ENCODE measurements around the gene BNC2. TPM values are rescaled to one million over a fixed set of nuclear protein-coding genes. Genes with fewer than 3 reads are reported as not detected.
"Not testable (repeated sequence)": the region's sequence is repeated elsewhere in the genome, so short reads cannot be mapped to it uniquely, and the experiment has no call there.

The BNC2 gene
- polyA plus RNA-seq, 1 donor: 8.9 TPM

- Histone ChIP-seq H3K4me3 (ENCODE audit: low read length) (no peak overlapping the region), H3K27me3 (ENCODE audit: control insufficient read depth, insufficient read depth, low read length) (no peaks in the 10 kb centered on the region), H3K9me3 (ENCODE audit: control insufficient read depth, low read depth, low read length) (no peaks in the 10 kb centered on the region), H3K4me1 (ENCODE audit: control insufficient read depth, insufficient read depth, low read length) (no peaks in the 10 kb centered on the region), H3K27ac (ENCODE audit: low read length) (no peak overlapping the region), H3K36me3 (ENCODE audit: control insufficient read depth, insufficient read depth, low read length) (no peaks in the 10 kb centered on the region)
- no peak for DNase-seq
These were observed 370.6 kb downstream of the BNC2 start for GRCh38 chr9:16499892-16500291.

GRCh38 chr9:16496908-16497307 is 373.6 kb downstream of the BNC2 start:
- Histone ChIP-seq H3K4me1 (ENCODE audit: control insufficient read depth, insufficient read depth, low read length) (no peaks in the 10 kb centered on the region), H3K9me3 (ENCODE audit: control insufficient read depth, low read depth, low read length) (no peaks in the 10 kb centered on the region), H3K36me3 (ENCODE audit: control insufficient read depth, insufficient read depth, low read length) (no peaks in the 10 kb centered on the region), H3K4me3 (ENCODE audit: low read length) (no peak overlapping the region), H3K27ac (ENCODE audit: low read length) (no peak overlapping the region), H3K27me3 (ENCODE audit: control insufficient read depth, insufficient read depth, low read length) (no peaks in the 10 kb centered on the region)
- no peak for DNase-seq
- WGBS (ENCODE audit: insufficient coverage, low lambda C conversion rate): no CpG with 5 or more reads among the region's 2 CpGs

GRCh38 chr9:16487915-16488314 is 382.6 kb downstream of the BNC2 start:
- Histone ChIP-seq H3K27me3 (ENCODE audit: control insufficient read depth, insufficient read depth, low read length) (no peaks in the 10 kb centered on the region), H3K9me3 (ENCODE audit: control insufficient read depth, low read depth, low read length) (no peaks in the 10 kb centered on the region), H3K4me3 (ENCODE audit: low read length) (no peak overlapping the region), H3K27ac (ENCODE audit: low read length) (no peak overlapping the region), H3K36me3 (ENCODE audit: control insufficient read depth, insufficient read depth, low read length) (no peaks in the 10 kb centered on the region), H3K4me1 (ENCODE audit: control insufficient read depth, insufficient read depth, low read length) (no peaks in the 10 kb centered on the region)
- WGBS (ENCODE audit: insufficient coverage, low lambda C conversion rate): 91% methylated on average over 4 of the region's 7 CpGs
- DNase-seq: no peak

GRCh38 chr9:16485575-16486321 is 384.7 kb downstream of the BNC2 start:
- Histone ChIP-seq H3K27ac (ENCODE audit: low read length) (no peak overlapping the region), H3K36me3 (ENCODE audit: control insufficient read depth, insufficient read depth, low read length) (no peaks in the 10 kb centered on the region), H3K4me3 (ENCODE audit: low read length) (no peak overlapping the region), H3K4me1 (ENCODE audit: control insufficient read depth, insufficient read depth, low read length) (no peaks in the 10 kb centered on the region), H3K9me3 (ENCODE audit: control insufficient read depth, low read depth, low read length) (no peaks in the 10 kb centered on the region), H3K27me3 (ENCODE audit: control insufficient read depth, insufficient read depth, low read length) (no peaks in the 10 kb centered on the region)
- no peak for DNase-seq
- 71% methylated on average over 1 of the region's 6 CpGs for WGBS (ENCODE audit: insufficient coverage, low lambda C conversion rate)

GRCh38 chr9:16485160-16485559 is 385.3 kb downstream of the BNC2 start:
- Histone ChIP-seq H3K4me1 (ENCODE audit: control insufficient read depth, insufficient read depth, low read length) (no peaks in the 10 kb centered on the region), H3K9me3 (ENCODE audit: control insufficient read depth, low read depth, low read length) (no peaks in the 10 kb centered on the region), H3K36me3 (ENCODE audit: control insufficient read depth, insufficient read depth, low read length) (no peaks in the 10 kb centered on the region), H3K27ac (ENCODE audit: low read length) (no peak overlapping the region), H3K4me3 (ENCODE audit: low read length) (no peak overlapping the region), H3K27me3 (ENCODE audit: control insufficient read depth, insufficient read depth, low read length) (no peaks in the 10 kb centered on the region)
- DNase-seq: no peak
- 100% methylated on average over 1 of the region's 3 CpGs for WGBS (ENCODE audit: insufficient coverage, low lambda C conversion rate)

- Histone ChIP-seq H3K9me3 (ENCODE audit: control insufficient read depth, low read depth, low read length) (no peaks in the 10 kb centered on the region), H3K4me1 (ENCODE audit: control insufficient read depth, insufficient read depth, low read length) (no peaks in the 10 kb centered on the region), H3K36me3 (ENCODE audit: control insufficient read depth, insufficient read depth, low read length) (no peaks in the 10 kb centered on the region), H3K27me3 (ENCODE audit: control insufficient read depth, insufficient read depth, low read length) (no peaks in the 10 kb centered on the region), H3K4me3 (ENCODE audit: low read length) (no peak overlapping the region), H3K27ac (ENCODE audit: low read length) (no peak overlapping the region)
- no CpG with 5 or more reads among the region's 2 CpGs for WGBS (ENCODE audit: insufficient coverage, low lambda C conversion rate)
- no peak for DNase-seq
These were observed 385.7 kb downstream of the BNC2 start for GRCh38 chr9:16484744-16485143.

GRCh38 chr9:16484180-16484579 is 386.3 kb downstream of the BNC2 start:
- DNase-seq: no peak
- no peaks in the 10 kb centered on the region for H3K27me3 ChIP-seq (ENCODE audit: control insufficient read depth, insufficient read depth, low read length)
- no peaks in the 10 kb centered on the region for H3K4me1 ChIP-seq (ENCODE audit: control insufficient read depth, insufficient read depth, low read length)
- no peaks in the 10 kb centered on the region for H3K9me3 ChIP-seq (ENCODE audit: control insufficient read depth, low read depth, low read length)
- H3K4me3 ChIP-seq (ENCODE audit: low read length): no peak overlapping the region
- H3K36me3 ChIP-seq (ENCODE audit: control insufficient read depth, insufficient read depth, low read length): no peaks in the 10 kb centered on the region
- WGBS (ENCODE audit: insufficient coverage, low lambda C conversion rate): 100% methylated on average over 1 of the region's 5 CpGs
- no peak overlapping the region for H3K27ac ChIP-seq (ENCODE audit: low read length)

- H3K4me3 ChIP-seq (ENCODE audit: low read length): no peak overlapping the region
- DNase-seq: no peak
- no peak overlapping the region for H3K27ac ChIP-seq (ENCODE audit: low read length)
- H3K4me1 ChIP-seq (ENCODE audit: control insufficient read depth, insufficient read depth, low read length): no peaks in the 10 kb centered on the region
- no peaks in the 10 kb centered on the region for H3K36me3 ChIP-seq (ENCODE audit: control insufficient read depth, insufficient read depth, low read length)
- H3K9me3 ChIP-seq (ENCODE audit: control insufficient read depth, low read depth, low read length): no peaks in the 10 kb centered on the region
- WGBS (ENCODE audit: insufficient coverage, low lambda C conversion rate): 100% methylated on average over 1 of the region's 6 CpGs
- no peaks in the 10 kb centered on the region for H3K27me3 ChIP-seq (ENCODE audit: control insufficient read depth, insufficient read depth, low read length)
These were observed 387.7 kb downstream of the BNC2 start for GRCh38 chr9:16482764-16483163.

- WGBS (ENCODE audit: insufficient coverage, low lambda C conversion rate): no CpG with 5 or more reads among the region's 20 CpGs
These were observed 389.9 kb downstream of the BNC2 start for GRCh38 chr9:16480584-16480983.

GRCh38 chr9:16475996-16476395 is 394.5 kb downstream of the BNC2 start:
- Histone ChIP-seq H3K27me3 (ENCODE audit: control insufficient read depth, insufficient read depth, low read length) (no peaks in the 10 kb centered on the region), H3K36me3 (ENCODE audit: control insufficient read depth, insufficient read depth, low read length) (no peaks in the 10 kb centered on the region), H3K27ac (ENCODE audit: low read length) (no peak overlapping the region), H3K9me3 (ENCODE audit: control insufficient read depth, low read depth, low read length) (no peaks in the 10 kb centered on the region), H3K4me3 (ENCODE audit: low read length) (no peak overlapping the region), H3K4me1 (ENCODE audit: control insufficient read depth, insufficient read depth, low read length) (no peaks in the 10 kb centered on the region)
- no peak for DNase-seq
- 90% methylated on average over 2 of the region's 7 CpGs for WGBS (ENCODE audit: insufficient coverage, low lambda C conversion rate)

More at GRCh38 chr9:16480584-16480983, 389.9 kb downstream of the BNC2 start:
- H3K4me3 ChIP-seq (ENCODE audit: low read length); H3K4me1 ChIP-seq (ENCODE audit: control insufficient read depth, insufficient read depth, low read length); H3K27me3 ChIP-seq (ENCODE audit: control insufficient read depth, insufficient read depth, low read length); H3K36me3 ChIP-seq (ENCODE audit: control insufficient read depth, insufficient read depth, low read length); H3K27ac ChIP-seq (ENCODE audit: low read length); H3K9me3 ChIP-seq (ENCODE audit: control insufficient read depth, low read depth, low read length); DNase-seq: not testable (repeated sequence)

GRCh38 chr9:16475257-16475656 is 395.2 kb downstream of the BNC2 start:
- Histone ChIP-seq H3K27me3 (ENCODE audit: control insufficient read depth, insufficient read depth, low read length) (no peaks in the 10 kb centered on the region), H3K27ac (ENCODE audit: low read length) (no peak overlapping the region), H3K4me3 (ENCODE audit: low read length) (no peak overlapping the region), H3K9me3 (ENCODE audit: control insufficient read depth, low read depth, low read length) (no peaks in the 10 kb centered on the region), H3K36me3 (ENCODE audit: control insufficient read depth, insufficient read depth, low read length) (no peaks in the 10 kb centered on the region), H3K4me1 (ENCODE audit: control insufficient read depth, insufficient read depth, low read length) (no peaks in the 10 kb centered on the region)
- 86% methylated on average over 1 of the region's 3 CpGs for WGBS (ENCODE audit: insufficient coverage, low lambda C conversion rate)
- no peak for DNase-seq
